ENCODE data around the gene NTS. TPM values are rescaled to one million over a fixed set of nuclear protein-coding genes. Genes with fewer than 3 reads are reported as not detected.

NTS gene
- total and polyA plus RNA-seq, 2 of the 4 experiments (the other 2 are of a cell fraction) = not detected

DNA sequence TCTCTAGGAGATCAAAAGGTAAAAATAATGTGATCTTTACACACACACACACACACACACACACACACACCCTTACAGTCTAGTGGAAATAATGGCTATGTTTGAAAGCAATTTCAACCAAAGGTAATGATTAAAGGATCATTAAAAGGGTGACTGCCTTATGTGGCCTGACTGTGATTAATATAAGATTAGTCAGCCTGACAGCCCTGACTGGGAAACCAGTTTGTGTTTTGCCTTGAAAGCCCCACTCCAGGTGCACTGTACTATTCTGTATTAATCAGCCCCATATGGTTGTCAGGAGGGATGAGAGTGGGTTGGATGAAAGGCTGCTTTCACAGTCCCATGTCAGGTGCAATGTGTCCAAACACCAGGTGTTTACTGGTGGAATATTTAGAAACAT lies 48.3 kb upstream of the NTS start:
- no peaks in the 10 kb centered on the region for H4K20me1 ChIP-seq (ENCODE audit: insufficient read depth, low read length)
- CTCF ChIA-PET = no interaction called here
- intact Hi-C loops (cut with micrococcal nuclease) = no loop called here
- no peak overlapping the region for H2BK120ac ChIP-seq (ENCODE audit: low read depth, low read length)
- H4K8ac ChIP-seq (ENCODE audit: low read depth in 2 of 2, low read length in 2 of 2) = no peak overlapping the region
- H3K4ac ChIP-seq (ENCODE audit: low read depth, low read length) = no peak overlapping the region
- no peak overlapping the region for H2AFZ ChIP-seq (replicated peaks; ENCODE audit: low read length, poor library complexity)
- H3K18ac ChIP-seq (ENCODE audit: low read depth, low read length) = no peak overlapping the region
- ATAC-seq (ENCODE audit: low read depth) (no peak), DNase-seq (no peak)
- in situ Hi-C loops (cut with MboI; ENCODE audit: low sequenced_read_pairs) = no loop called here
- no peak overlapping the region for H4K5ac ChIP-seq (ENCODE audit: low read depth, low read length)
- H3K14ac ChIP-seq (replicated peaks; ENCODE audit: low read depth, low read length) = no peak overlapping the region
- POLR2A ChIA-PET (ENCODE audit: unreplicated experiment) = no interaction called here
- no peaks in the 10 kb centered on the region for H3K27me3 ChIP-seq (ENCODE audit: control insufficient read depth, insufficient read depth, low read length)
- no peak overlapping the region for H2BK5ac ChIP-seq (ENCODE audit: low read depth, low read length, poor library complexity, severe bottlenecking)
- H3K4me3 ChIP-seq (ENCODE audit: insufficient read depth, low read depth, low read length) = no peak overlapping the region
- H3K9me1 ChIP-seq (ENCODE audit: insufficient read depth, low read length) = no peaks in the 10 kb centered on the region
- no peaks in the 10 kb centered on the region for H3K79me1 ChIP-seq (ENCODE audit: low read depth in 1 of 2, low read length in 2 of 2)
- H3K23ac ChIP-seq (ENCODE audit: low read depth, low read length) = no peak overlapping the region
- no peak overlapping the region for H2AK9ac ChIP-seq (replicated peaks; ENCODE audit: low read depth, low read length, poor library complexity)
- H2BK20ac ChIP-seq (ENCODE audit: low read depth, low read length) = no peak overlapping the region
- no peak overlapping the region for H2AK5ac ChIP-seq (ENCODE audit: low read depth, low read length)
- H3K9me3 ChIP-seq (ENCODE audit: control insufficient read depth, insufficient read depth, low read length) = no peaks in the 10 kb centered on the region
- H2BK15ac ChIP-seq (ENCODE audit: low read depth, low read length) = no peak overlapping the region
- BruUV-seq (replicated peaks) = no TSS peak
- no peaks in the 10 kb centered on the region for H3K4me1 ChIP-seq (ENCODE audit: control insufficient read depth, insufficient read depth, low read length)
- no peak overlapping the region for H3K9ac ChIP-seq (ENCODE audit: low read depth, low read length)
- no peak overlapping the region for H3K4me2 ChIP-seq (ENCODE audit: low read depth, low read length)
- no peaks in the 10 kb centered on the region for H3K36me3 ChIP-seq (ENCODE audit: control insufficient read depth, insufficient read depth, low read length)
- TF ChIP-seq BHLHE40 (IDR thresholded peaks at IDR 0.05; ENCODE audit: low read depth, low read length) (no peak), USF2 (IDR thresholded peaks at IDR 0.05; ENCODE audit: low read depth, low read length) (no peak), POLR2A (IDR thresholded peaks at IDR 0.05; ENCODE audit: low read depth, low read length) (no peak)
- H3K56ac ChIP-seq (ENCODE audit: extremely low read depth, insufficient read depth, low read length) = no peak overlapping the region
- dilution Hi-C loops (cut with HindIII; ENCODE audit: low sequenced_read_pairs, unreplicated experiment) = no loop called here
- H3K27ac ChIP-seq (ENCODE audit: insufficient read depth, low read length) = no peak overlapping the region
- no peak overlapping the region for H4K91ac ChIP-seq (ENCODE audit: insufficient read depth, low read depth, low read length)

All from IMR-90 (cell line).